Measurements from ENCODE around the gene BMP5. TPM values are rescaled to one million over a fixed set of nuclear protein-coding genes. Genes with fewer than 3 reads are reported as not detected.

Gene BMP5
- total and polyA plus RNA-seq, 9 donors, result 0.01 TPM; not detected in 8

- Histone ChIP-seq H3K4me3 (no peak overlapping the region), H3K27ac (no peak overlapping the region), H3K27me3 (no peaks in the 10 kb centered on the region), H3K4me1 (ENCODE audit: insufficient read depth) (no peaks in the 10 kb centered on the region), H3K36me3 (no peaks in the 10 kb centered on the region), H3K9me3 (no peaks in the 10 kb centered on the region)
- DNase-seq, result no peak
- 79 to 82% (median 80%) methylated on average over 5 of the region's 5 CpGs for WGBS, 3 donors
- no peak for TF ChIP-seq EP300 (IDR thresholded peaks at IDR 0.05)
- TF ChIP-seq POLR2A (IDR thresholded peaks at IDR 0.05), result no peak
- TF ChIP-seq, protein P1, sequence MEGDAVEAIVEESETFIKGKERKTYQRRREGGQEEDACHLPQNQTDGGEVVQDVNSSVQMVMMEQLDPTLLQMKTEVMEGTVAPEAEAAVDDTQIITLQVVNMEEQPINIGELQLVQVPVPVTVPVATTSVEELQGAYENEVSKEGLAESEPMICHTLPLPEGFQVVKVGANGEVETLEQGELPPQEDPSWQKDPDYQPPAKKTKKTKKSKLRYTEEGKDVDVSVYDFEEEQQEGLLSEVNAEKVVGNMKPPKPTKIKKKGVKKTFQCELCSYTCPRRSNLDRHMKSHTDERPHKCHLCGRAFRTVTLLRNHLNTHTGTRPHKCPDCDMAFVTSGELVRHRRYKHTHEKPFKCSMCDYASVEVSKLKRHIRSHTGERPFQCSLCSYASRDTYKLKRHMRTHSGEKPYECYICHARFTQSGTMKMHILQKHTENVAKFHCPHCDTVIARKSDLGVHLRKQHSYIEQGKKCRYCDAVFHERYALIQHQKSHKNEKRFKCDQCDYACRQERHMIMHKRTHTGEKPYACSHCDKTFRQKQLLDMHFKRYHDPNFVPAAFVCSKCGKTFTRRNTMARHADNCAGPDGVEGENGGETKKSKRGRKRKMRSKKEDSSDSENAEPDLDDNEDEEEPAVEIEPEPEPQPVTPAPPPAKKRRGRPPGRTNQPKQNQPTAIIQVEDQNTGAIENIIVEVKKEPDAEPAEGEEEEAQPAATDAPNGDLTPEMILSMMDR (IDR thresholded peaks at IDR 0.05), result no peak
- intact Hi-C loops (cut with DNase I), result no loop called here
Measured at GRCh38 chr6:55895972-55896730, 20.8 kb upstream of the BMP5 start.

- intact Hi-C loops (cut with DNase I), result no loop called here
- 70 to 71% (median 70%) methylated on average over 4 of the region's 4 CpGs for WGBS, 3 donors
Measured at GRCh38 chr6:55892749-55893357, 17.5 kb upstream of the BMP5 start.

GRCh38 chr6:55888917-55889316 lies 13.5 kb upstream of the BMP5 start:
- no peak for DNase-seq
- TF ChIP-seq, protein P1 (IDR thresholded peaks at IDR 0.05), result no peak
- no peak for TF ChIP-seq POLR2A (IDR thresholded peaks at IDR 0.05)
- TF ChIP-seq EP300 (IDR thresholded peaks at IDR 0.05), result no peak
- intact Hi-C loops (cut with DNase I), result no loop called here
- H3K27ac ChIP-seq, result no peak overlapping the region
- H3K27me3 ChIP-seq, result no peaks in the 10 kb centered on the region
- no peaks in the 10 kb centered on the region for H3K36me3 ChIP-seq
- 88 to 91% (median 91%) methylated on average over 6 of the region's 6 CpGs for WGBS, 3 donors
- H3K4me3 ChIP-seq, result no peak overlapping the region
- H3K4me1 ChIP-seq (ENCODE audit: insufficient read depth), result no peaks in the 10 kb centered on the region
- no peaks in the 10 kb centered on the region for H3K9me3 ChIP-seq

More at GRCh38 chr6:55892749-55893357, 17.5 kb upstream of the BMP5 start:
- H3K36me3 ChIP-seq, result no peaks in the 10 kb centered on the region
- H3K9me3 ChIP-seq, result no peaks in the 10 kb centered on the region
- no peak overlapping the region for H3K27ac ChIP-seq
- H3K27me3 ChIP-seq, result no peaks in the 10 kb centered on the region
- no peaks in the 10 kb centered on the region for H3K4me1 ChIP-seq (ENCODE audit: insufficient read depth)
- no peak for DNase-seq
- no peak for TF ChIP-seq POLR2A (IDR thresholded peaks at IDR 0.05)
- H3K4me3 ChIP-seq, result no peak overlapping the region

GRCh38 chr6:55886185-55886836 lies 10.9 kb upstream of the BMP5 start:
- no peaks in the 10 kb centered on the region for H3K27me3 ChIP-seq
- no peaks in the 10 kb centered on the region for H3K4me1 ChIP-seq (ENCODE audit: insufficient read depth)
- DNase-seq, result no peak
- no peaks in the 10 kb centered on the region for H3K9me3 ChIP-seq
- 55 to 72% (median 62%) methylated on average over 3 of the region's 3 CpGs for WGBS, 3 donors
- intact Hi-C loops (cut with DNase I), result no loop called here
- H3K4me3 ChIP-seq, result no peak overlapping the region
- no peaks in the 10 kb centered on the region for H3K36me3 ChIP-seq
- H3K27ac ChIP-seq, result no peak overlapping the region
- no peak for TF ChIP-seq EP300 (IDR thresholded peaks at IDR 0.05)
- TF ChIP-seq POLR2A (IDR thresholded peaks at IDR 0.05), result no peak

- Histone ChIP-seq H3K4me3 (no peak overlapping the region), H3K36me3 (no peaks in the 10 kb centered on the region), H3K27ac (no peak overlapping the region), H3K27me3 (no peaks in the 10 kb centered on the region), H3K9me3 (no peaks in the 10 kb centered on the region), H3K4me1 (ENCODE audit: insufficient read depth) (no peaks in the 10 kb centered on the region)
- 51 to 77% (median 72%) methylated on average over 1 of the region's 1 CpG for WGBS, 3 donors
- TF ChIP-seq EP300 (IDR thresholded peaks at IDR 0.05) (no peak), POLR2A (IDR thresholded peaks at IDR 0.05) (no peak)
- TF ChIP-seq, protein P1 (IDR thresholded peaks at IDR 0.05), result no peak
- intact Hi-C loops (cut with DNase I), result no loop called here
- DNase-seq, result no peak
Measured at GRCh38 chr6:55882718-55883569, 7.6 kb upstream of the BMP5 start.

Data from ovary (tissue), 9 donors.